GM12873 (cell line): ENCODE measurements around the gene TFF3.

Experiments used
- CTCF ChIP-seq: IDR thresholded peaks from 2 replicates; pipeline ENCODE4 v1.5.1; 2012; ENCODE audit warnings: low read depth, mild to moderate bottlenecking, moderate library complexity, low read length, control low read depth; ENCODE audit not compliant: insufficient read depth; ENCODE audit errors: missing control alignments

TFF3 gene

GRCh38 chr21:42289926-42290325, 25.3 kb downstream of the TFF3 start:
- no peak for TF ChIP-seq CTCF

DNA sequence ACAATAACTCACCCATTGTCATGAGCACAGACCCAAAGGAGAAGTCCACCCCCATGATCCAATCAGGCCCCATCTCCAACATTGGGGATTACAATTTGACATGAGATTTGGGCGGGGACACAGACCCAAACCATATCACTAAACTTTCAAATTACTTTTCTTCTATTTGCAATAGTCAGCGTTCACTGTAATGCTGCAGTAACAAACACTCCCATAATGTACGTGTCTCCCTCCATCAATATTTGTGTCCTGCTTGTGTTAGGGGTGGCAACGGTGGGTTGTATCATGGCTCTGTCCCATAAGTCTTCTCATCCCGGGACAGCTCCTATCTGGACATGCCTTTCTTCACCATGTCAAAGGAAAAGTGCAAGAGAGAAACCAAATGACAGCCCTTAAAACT, 26.2 kb downstream of the TFF3 start:
- TF ChIP-seq CTCF, result no peak

- no peak for TF ChIP-seq CTCF
Measured at GRCh38 chr21:42287193-42288083, 27.8 kb downstream of the TFF3 start.

GRCh38 chr21:42286416-42286815, 28.8 kb downstream of the TFF3 start:
- TF ChIP-seq CTCF, result no peak

DNA sequence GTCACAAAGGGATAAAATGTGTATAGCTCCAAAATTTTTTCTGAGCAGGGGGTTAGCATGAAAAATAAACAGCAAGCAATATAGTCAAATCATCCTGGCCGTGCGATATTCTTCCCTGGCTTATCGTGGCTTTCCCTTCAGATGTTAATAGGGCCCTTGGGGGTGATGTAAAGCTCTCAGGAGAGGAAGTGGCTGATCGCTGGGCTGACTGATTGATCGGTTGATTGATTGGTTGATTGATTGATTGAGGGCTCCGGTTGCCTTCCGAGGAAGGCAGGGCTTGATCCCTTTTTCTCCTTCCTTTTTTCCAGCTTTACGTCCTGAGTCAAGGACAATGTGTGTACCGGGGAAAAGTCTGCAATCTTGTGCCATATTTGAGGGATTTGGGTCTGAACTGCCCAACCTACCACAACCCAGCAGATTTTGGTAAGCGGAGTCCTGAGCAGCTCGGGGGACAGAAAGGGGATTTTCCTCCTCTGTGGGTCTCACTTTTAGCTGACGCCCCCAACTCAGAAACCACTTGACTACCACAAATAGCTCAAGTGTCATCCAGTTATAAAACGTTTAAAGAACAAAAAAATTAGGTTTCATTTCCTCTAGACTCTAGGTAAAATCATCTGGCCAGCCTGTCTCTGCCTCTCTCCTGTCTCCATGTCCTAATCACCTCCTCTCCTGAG, 29.5 kb downstream of the TFF3 start:
- no peak for TF ChIP-seq CTCF

GRCh38 chr21:42282715-42283114, 32.5 kb downstream of the TFF3 start:
- TF ChIP-seq CTCF, result no peak

GRCh38 chr21:42282021-42282420, 33.2 kb downstream of the TFF3 start:
- no peak for TF ChIP-seq CTCF
